Activated CD4-positive, alpha-beta memory T cell treated with anti-CD3 and anti-CD28 coated beads for 36 hours (primary cell): ENCODE results near the gene CLNK. TPM values are rescaled to one million over a fixed set of nuclear protein-coding genes. Genes with fewer than 3 reads are reported as not detected.

ENCODE experiments used
- CTCF ChIA-PET: fragments of 350-600 bp; sonication (Branson Sonifier 250); formaldehyde crosslinking; loops from one replicate; lab custom pipeline; 2021; ENCODE audit warnings: antibody characterized with exemption, inconsistent platforms; lab: Charles Lee
- POLR2A ChIA-PET: fragments of 350-600 bp; sonication (Branson Sonifier 250); formaldehyde crosslinking; loops from one replicate; lab custom pipeline; 2021; ENCODE audit warnings: antibody characterized with exemption; lab: Charles Lee
- DNase-seq: peaks from one replicate; pipeline ENCODE4 v3.0.0-alpha.2; 2020
- H3K27ac Mint-ChIP-seq: one replicate; pipeline ENCODE4 v1.8.0; 2021; ENCODE audit warnings: mixed read lengths
- H3K27me3 Mint-ChIP-seq: one replicate; pipeline ENCODE4 v1.8.0; 2021; ENCODE audit warnings: mixed read lengths
- H3K36me3 Mint-ChIP-seq: one replicate; pipeline ENCODE4 v1.8.0; 2021; ENCODE audit warnings: mixed read lengths
- H3K4me1 Mint-ChIP-seq: one replicate; pipeline ENCODE4 v1.8.0; 2021; ENCODE audit warnings: low read depth, mixed read lengths
- H3K4me3 Mint-ChIP-seq: one replicate; pipeline ENCODE4 v1.8.0; 2021; ENCODE audit warnings: mild to moderate bottlenecking, mixed read lengths
- H3K9me3 Mint-ChIP-seq: one replicate; pipeline ENCODE4 v1.8.0; 2021; ENCODE audit warnings: mixed read lengths
- intact Hi-C: fragments of 100-400 bp; cut with micrococcal nuclease; formaldehyde crosslinking; loops from one replicate; pipeline ENCODE4 v1.15.1; 2023
- total RNA-seq, 2 experiments: library from RNA; stranded (reverse); gene quantifications; one replicate each; pipeline ENCODE4 v1.2.3, GENCODE V29; 2021

CLNK gene
- total RNA-seq, 2 experiments from 2014 or later: not detected

DNA sequence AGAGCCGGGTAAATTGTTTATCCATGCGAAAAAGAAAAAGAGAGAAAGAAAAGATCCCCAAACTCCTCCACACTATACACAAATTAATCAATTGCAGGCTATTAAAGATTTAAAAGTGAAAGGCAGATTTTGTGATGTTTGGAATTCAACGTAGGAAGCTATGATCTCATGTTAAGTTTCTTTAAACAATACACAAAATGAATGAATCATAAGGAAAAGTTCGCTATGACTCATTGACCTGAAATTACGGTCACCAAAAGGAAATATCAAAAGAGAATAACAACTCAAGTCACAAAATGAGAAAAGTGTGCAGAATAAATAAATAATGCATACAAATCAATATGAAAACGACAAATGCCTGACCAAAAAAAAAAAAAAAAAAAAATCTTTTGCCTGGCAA, 28.6 kb downstream of the CLNK start:
- intact Hi-C loops: loop anchor here (5.0 kb wide), 4 partner anchors 61 to 474 kb away; no protein-coding TSS in a partner anchor
- Mint-ChIP-seq H3K27ac (no peak overlapping the region), H3K4me1 (peaks cover 24% of the 10 kb centered on the region), H3K4me3 (no peak overlapping the region), H3K9me3 (no peaks in the 10 kb centered on the region), H3K27me3 (peaks cover 8% of the 10 kb centered on the region), H3K36me3 (no peaks in the 10 kb centered on the region)
- CTCF ChIA-PET: interaction anchor here (0.9 kb wide), 2 partner anchors 18 to 103 kb away, joined by 3 read pairs; no protein-coding TSS in a partner anchor
- POLR2A ChIA-PET: no interaction called here
- no peak for DNase-seq

DNA sequence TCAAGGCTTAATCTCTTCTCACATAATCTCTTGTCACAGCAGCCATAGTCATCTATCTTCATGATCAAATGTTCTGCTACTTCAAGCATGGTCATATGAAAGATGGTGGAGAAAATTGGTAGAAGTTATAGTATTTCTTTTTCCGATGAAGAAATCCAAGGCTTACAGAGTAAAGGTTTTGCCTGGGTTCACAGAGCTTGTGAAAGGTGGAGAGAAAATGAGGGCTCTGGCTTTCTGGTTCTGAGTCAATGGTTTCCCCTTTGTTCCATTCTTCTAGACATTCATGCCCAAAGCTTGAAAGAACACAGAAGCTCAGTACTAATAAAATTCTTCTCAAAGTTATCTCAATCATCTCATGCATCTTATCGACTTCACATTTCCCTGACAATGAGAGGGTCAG, 36.1 kb downstream of the CLNK start:
- no peak for DNase-seq
- H3K4me1 Mint-ChIP-seq: no peaks in the 10 kb centered on the region
- CTCF ChIA-PET: no interaction called here
- intact Hi-C loops: no loop called here
- no peak overlapping the region for H3K4me3 Mint-ChIP-seq
- POLR2A ChIA-PET: no interaction called here
- no peak overlapping the region for H3K27ac Mint-ChIP-seq
- H3K36me3 Mint-ChIP-seq: no peaks in the 10 kb centered on the region
- no peaks in the 10 kb centered on the region for H3K9me3 Mint-ChIP-seq
- peaks cover 2% of the 10 kb centered on the region for H3K27me3 Mint-ChIP-seq

DNA sequence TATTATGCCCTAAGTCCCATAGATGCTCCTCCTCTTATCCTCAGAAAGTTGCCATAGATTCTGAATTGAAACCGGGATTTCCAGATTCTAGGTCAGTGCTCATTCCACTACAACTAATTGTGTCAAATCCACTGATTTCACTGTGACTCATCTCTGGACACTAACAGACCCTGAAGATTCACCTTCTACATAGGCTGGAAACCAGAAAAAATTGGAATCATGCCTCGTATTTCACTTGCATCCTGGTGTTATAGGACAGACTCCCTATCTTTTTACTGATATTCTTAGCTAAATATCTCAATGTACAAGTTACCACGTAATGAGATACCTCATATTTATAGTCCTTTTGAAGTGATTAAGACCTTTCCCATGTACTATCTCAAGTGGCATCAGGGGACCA, 36.7 kb downstream of the CLNK start:
- H3K4me1 Mint-ChIP-seq: no peaks in the 10 kb centered on the region
- H3K27ac Mint-ChIP-seq: no peak overlapping the region
- no peak for DNase-seq
- no peaks in the 10 kb centered on the region for H3K36me3 Mint-ChIP-seq
- intact Hi-C loops: no loop called here
- peaks cover 1% of the 10 kb centered on the region for H3K27me3 Mint-ChIP-seq
- ChIA-PET CTCF (no interaction called here), POLR2A (no interaction called here)
- H3K4me3 Mint-ChIP-seq: no peak overlapping the region
- H3K9me3 Mint-ChIP-seq: no peaks in the 10 kb centered on the region

DNA sequence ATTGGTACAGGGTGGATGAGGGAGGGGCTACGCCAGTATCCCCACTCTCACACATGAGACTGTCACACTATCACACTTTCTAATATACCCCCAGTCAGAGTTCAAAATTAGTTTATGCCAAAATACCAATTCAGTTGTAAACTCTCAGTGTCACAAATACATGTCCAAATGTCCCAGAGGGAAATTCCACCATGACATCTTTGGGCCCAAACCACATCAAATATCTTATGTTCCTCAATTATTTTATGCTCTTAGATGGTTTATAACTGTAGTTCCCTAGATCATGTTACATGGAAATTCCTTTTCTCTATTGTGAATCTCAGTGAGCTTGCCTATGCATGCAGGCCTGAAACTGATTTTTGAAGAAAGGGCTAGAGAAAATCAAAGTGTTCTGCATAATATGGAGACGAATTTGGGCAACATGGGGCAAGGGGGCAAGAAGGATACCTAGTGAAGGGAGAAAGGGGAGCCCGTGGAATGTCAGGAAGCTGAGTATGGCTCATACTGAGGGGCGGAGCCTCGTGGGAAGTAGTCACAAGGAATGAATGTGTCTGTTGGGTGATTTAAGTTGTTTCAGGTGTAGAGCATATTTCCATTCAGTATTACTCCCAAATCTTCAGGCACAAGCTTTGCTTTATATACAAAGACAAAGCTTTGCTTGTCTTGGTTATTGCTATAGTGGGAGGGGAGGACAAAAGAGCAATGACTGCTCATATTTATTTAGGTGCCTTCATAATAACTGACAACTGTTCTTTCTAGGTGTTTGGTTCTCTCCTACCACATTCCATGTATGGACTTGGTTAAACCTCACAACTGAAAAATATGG, 40.8 kb downstream of the CLNK start:
- intact Hi-C loops: no loop called here
- Mint-ChIP-seq H3K4me3 (no peak overlapping the region), H3K27ac (no peak overlapping the region), H3K9me3 (no peaks in the 10 kb centered on the region), H3K27me3 (peaks cover 3% of the 10 kb centered on the region), H3K36me3 (no peaks in the 10 kb centered on the region), H3K4me1 (no peaks in the 10 kb centered on the region)
- DNase-seq: no peak
- CTCF ChIA-PET: interaction anchor here (0.6 kb wide), 1 partner anchor 181 kb away, joined by 4 read pairs; no protein-coding TSS in a partner anchor
- POLR2A ChIA-PET: no interaction called here

DNA sequence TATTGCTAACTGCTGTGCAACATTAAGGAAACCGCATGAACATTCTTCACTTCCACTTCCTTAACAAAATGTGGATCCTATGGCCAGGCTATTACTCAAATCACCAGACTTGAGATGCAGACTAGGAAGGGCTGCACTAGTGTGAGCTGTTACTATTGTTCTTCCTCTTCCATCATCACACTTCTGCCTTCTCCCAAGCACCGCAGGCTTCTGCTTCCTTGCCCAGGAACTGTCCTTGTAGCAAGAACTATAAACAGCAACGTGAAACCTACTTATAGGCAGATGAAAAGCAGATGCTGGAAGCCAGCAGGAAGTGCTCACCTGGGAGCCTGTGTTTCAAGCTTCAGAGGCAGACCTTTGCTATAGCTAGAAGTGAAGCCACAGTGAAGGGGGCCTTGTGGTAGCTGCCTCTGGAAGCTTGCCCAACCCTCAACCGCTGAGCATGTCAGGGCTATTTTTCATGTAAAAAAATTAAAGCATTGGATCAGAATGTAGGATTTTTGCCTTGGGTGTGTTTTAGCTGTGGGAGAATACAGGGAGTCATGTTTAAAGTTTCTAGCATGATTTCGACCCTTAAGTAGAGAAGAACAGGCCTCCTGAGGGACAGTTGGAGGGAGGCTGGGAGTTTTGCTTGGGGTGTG, 43.9 kb downstream of the CLNK start:
- Mint-ChIP-seq H3K4me3 (no peak overlapping the region), H3K9me3 (no peaks in the 10 kb centered on the region), H3K4me1 (no peaks in the 10 kb centered on the region), H3K36me3 (no peaks in the 10 kb centered on the region), H3K27ac (no peak overlapping the region), H3K27me3 (peaks cover 4% of the 10 kb centered on the region)
- ChIA-PET CTCF (no interaction called here), POLR2A (no interaction called here)
- intact Hi-C loops: no loop called here
- DNase-seq: no peak

DNA sequence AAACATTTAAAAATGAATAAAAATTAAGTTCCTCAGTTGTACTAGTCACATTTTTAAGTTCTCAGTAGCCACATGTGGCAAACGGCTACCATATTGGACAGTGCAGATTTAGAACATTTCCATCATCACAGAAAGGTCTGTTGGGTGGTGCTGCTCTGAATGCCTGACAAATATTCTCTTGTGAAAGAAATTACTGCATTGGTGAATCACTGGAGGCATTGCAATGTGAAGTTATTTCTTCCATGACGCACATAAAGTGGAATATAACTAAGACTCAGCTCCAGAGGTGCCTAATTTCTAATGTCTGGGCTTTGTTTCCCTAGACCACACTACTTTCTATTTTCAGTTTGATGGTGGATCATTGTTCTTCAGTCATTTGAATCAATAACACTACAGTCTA, 44.9 kb downstream of the CLNK start:
- Mint-ChIP-seq H3K36me3 (no peaks in the 10 kb centered on the region), H3K27ac (no peak overlapping the region), H3K4me3 (no peak overlapping the region), H3K4me1 (no peaks in the 10 kb centered on the region), H3K9me3 (no peaks in the 10 kb centered on the region), H3K27me3 (peaks cover 4% of the 10 kb centered on the region)
- ChIA-PET POLR2A (no interaction called here), CTCF (no interaction called here)
- no peak for DNase-seq
- intact Hi-C loops: no loop called here

DNA sequence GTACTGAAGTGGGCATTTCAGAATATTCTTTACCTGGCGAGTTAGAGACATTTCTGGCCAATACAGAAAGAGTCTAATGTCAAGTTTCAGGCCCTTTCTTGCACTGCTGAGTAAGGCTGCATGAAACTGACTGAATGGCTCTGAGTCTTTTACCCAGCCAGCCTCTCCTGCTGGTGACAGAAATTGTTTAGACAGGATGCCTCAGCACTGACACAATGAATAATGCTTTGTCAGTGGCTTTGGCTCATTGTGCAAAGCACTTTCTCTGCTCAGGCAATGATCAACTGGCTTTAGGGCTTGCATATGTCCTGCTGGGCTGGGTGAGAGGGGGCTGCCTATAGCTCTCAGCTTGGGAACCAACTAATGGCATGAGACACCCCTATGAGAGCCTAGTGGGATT, 45.5 kb downstream of the CLNK start:
- DNase-seq: no peak
- CTCF ChIA-PET: no interaction called here
- no peaks in the 10 kb centered on the region for H3K36me3 Mint-ChIP-seq
- H3K4me3 Mint-ChIP-seq: no peak overlapping the region
- no peak overlapping the region for H3K27ac Mint-ChIP-seq
- no peaks in the 10 kb centered on the region for H3K9me3 Mint-ChIP-seq
- POLR2A ChIA-PET: no interaction called here
- intact Hi-C loops: no loop called here
- H3K4me1 Mint-ChIP-seq: no peaks in the 10 kb centered on the region
- H3K27me3 Mint-ChIP-seq: peaks cover 4% of the 10 kb centered on the region

DNA sequence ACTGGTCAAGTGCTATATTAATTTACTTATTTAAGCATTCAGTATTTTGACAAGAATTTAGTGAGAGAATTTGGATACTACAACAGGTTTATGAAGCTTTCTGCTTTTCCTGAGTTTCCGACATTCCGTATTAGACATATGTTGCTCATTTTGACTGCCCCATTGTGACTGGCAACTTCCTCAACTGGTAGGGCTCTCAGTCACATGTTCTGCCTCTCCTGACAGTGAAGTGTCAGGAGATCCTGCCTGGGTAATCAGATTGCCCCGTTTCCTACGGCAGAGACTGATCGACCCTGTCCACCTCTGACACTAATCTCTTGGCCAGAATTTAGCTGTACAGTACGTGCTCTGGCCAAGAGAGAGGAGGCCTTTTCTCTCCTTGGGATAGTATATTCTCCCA, 49.5 kb downstream of the CLNK start:
- H3K4me3 Mint-ChIP-seq: no peak overlapping the region
- intact Hi-C loops: no loop called here
- peaks cover 1% of the 10 kb centered on the region for H3K27me3 Mint-ChIP-seq
- CTCF ChIA-PET: interaction anchor here (1.4 kb wide), 1 partner anchor 12 kb away, joined by 3 read pairs; no protein-coding TSS in a partner anchor
- no peaks in the 10 kb centered on the region for H3K4me1 Mint-ChIP-seq
- POLR2A ChIA-PET: no interaction called here
- DNase-seq: no peak
- H3K36me3 Mint-ChIP-seq: no peaks in the 10 kb centered on the region
- no peaks in the 10 kb centered on the region for H3K9me3 Mint-ChIP-seq
- H3K27ac Mint-ChIP-seq: no peak overlapping the region

DNA sequence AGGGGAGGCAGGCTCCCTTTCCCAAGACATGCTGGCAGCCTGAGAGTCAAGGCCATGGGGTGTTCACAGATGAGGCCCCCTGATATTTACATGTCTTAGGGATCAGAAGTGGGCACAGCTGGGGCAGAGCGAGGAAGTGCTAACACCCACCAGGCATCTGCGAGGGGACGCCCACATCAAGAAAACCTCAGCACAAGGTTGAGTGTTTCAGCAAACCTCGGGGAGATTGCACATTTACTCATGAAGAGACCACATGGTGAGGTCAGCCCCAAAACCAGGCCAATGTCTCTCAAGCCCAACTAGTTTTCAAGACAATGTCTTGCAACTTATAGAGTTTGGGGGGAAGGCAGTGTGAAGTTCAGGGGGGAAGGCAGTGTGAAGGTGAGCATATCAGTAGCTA, 55.2 kb downstream of the CLNK start:
- Mint-ChIP-seq H3K27ac (no peak overlapping the region), H3K4me3 (no peak overlapping the region), H3K4me1 (no peaks in the 10 kb centered on the region), H3K9me3 (no peaks in the 10 kb centered on the region), H3K36me3 (no peaks in the 10 kb centered on the region), H3K27me3 (no peaks in the 10 kb centered on the region)
- CTCF ChIA-PET: no interaction called here
- POLR2A ChIA-PET: no interaction called here
- intact Hi-C loops: no loop called here
- DNase-seq: no peak

DNA sequence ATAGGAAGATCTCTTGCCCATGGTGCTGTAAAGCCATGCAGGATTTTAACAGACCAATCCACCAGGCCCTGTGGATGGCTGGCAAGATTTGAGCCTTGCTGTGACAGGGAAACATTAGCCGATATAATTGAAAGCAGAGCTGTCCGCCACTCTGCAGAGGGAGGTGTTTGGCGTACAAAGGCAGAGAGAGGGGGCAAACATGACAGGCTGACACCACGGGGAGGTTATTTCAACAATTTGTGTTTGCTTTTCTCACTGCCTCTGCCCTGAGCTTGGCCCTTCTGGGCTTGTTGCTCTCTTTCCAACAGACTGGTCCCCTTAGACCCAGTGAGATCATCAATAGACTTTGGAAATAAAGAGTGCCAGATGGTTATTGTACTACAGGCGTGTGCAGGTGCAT, 59.4 kb downstream of the CLNK start:
- POLR2A ChIA-PET: no interaction called here
- H3K27me3 Mint-ChIP-seq: no peaks in the 10 kb centered on the region
- no peaks in the 10 kb centered on the region for H3K4me1 Mint-ChIP-seq
- H3K36me3 Mint-ChIP-seq: no peaks in the 10 kb centered on the region
- DNase-seq: no peak
- intact Hi-C loops: no loop called here
- H3K27ac Mint-ChIP-seq: no peak overlapping the region
- no peak overlapping the region for H3K4me3 Mint-ChIP-seq
- CTCF ChIA-PET: no interaction called here
- H3K9me3 Mint-ChIP-seq: no peaks in the 10 kb centered on the region

DNA sequence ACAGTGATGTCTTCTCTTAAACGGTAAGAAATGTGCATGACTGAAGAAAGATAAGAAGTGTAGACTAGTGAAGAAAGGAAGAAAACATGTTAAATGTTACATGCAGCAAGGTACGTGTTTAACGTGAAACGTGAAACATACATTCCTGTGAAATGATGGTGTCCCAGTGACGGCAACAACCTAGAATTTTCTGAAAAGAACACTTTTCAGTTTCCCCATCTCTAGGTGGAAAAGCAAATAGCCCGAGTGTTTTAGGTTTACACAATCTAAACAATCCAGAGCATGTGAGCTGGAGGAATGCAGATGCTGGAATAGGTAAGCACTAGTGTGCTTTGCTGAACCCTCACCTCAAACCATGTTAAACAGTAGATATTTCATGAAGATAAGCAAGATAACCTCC, 60.7 kb downstream of the CLNK start:
- DNase-seq: no peak
- intact Hi-C loops: no loop called here
- H3K27ac Mint-ChIP-seq: no peak overlapping the region
- no peaks in the 10 kb centered on the region for H3K36me3 Mint-ChIP-seq
- H3K9me3 Mint-ChIP-seq: no peaks in the 10 kb centered on the region
- POLR2A ChIA-PET: no interaction called here
- no peaks in the 10 kb centered on the region for H3K27me3 Mint-ChIP-seq
- H3K4me3 Mint-ChIP-seq: no peak overlapping the region
- CTCF ChIA-PET: interaction anchor here (1.4 kb wide), 1 partner anchor 10 kb away, joined by 3 read pairs; no protein-coding TSS in a partner anchor
- H3K4me1 Mint-ChIP-seq: no peaks in the 10 kb centered on the region

DNA sequence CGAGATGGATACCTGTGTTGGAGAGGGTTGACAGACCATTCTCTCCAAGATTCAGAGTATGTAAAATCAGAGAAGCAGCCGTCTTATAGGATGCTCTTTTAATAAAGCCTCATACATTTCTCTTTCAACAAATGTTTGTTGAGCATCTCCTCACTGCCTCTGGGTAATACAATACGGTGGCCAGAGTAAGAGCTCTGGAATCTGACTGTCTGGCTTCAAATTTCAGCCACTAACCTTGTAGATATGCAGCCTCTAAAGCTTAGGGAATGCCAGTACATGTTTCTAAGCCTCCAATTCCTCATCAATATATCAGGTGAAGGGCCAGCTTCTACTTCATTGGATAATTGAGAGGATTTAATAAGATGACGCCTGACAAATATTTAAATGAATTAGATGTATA, 61.3 kb downstream of the CLNK start:
- Mint-ChIP-seq H3K9me3 (no peaks in the 10 kb centered on the region), H3K36me3 (no peaks in the 10 kb centered on the region)
- POLR2A ChIA-PET: no interaction called here

More for the DNA sequence above, 61.3 kb downstream of the CLNK start:
- Mint-ChIP-seq H3K4me1 (no peaks in the 10 kb centered on the region), H3K27ac (no peak overlapping the region), H3K27me3 (no peaks in the 10 kb centered on the region), H3K4me3 (no peak overlapping the region)
- DNase-seq: no peak
- intact Hi-C loops: no loop called here
- CTCF ChIA-PET: interaction anchor here (1.4 kb wide), 1 partner anchor 11 kb away, joined by 3 read pairs; no protein-coding TSS in a partner anchor
